ENCODE measurements around the gene CAMSAP1.

Gene CAMSAP1

DNA sequence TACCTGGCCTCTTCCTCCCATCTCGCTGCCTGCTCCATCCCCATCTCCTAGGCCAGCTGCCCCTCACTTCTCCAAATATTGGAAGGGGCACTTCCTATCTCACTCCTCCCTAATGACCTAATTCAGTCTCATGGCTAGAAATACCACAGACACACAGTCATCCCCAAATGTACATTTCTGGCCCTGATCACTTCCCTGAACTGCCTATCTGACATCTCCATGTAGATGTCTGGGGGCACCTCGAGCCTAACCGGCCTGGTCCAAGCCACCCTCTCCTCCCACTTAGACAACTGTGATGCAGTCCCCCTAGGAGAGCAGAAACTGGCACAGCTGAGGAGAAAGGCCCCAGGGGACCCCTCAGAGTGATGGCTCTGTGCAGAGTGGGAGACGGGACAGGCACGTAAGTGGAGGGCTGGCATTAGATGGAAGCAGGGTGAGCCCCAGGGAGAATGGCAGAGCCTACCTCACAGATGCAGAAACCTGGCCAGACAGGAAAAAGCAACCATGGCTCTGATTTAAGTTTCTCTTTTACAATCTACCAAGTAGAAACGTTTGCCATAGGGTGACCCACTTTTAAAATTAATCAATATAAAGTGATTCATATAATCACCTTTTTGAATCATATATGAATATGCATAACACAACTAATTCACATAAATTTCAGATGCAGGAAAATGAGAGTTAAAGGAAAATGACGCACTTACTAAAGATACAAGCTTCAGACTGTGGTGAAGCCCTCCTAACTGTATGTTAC lies 22.1 kb downstream of the CAMSAP1 start:
- DNase-seq (ENCODE audit: low spot score): no peak
- TF ChIP-seq, protein P1, sequence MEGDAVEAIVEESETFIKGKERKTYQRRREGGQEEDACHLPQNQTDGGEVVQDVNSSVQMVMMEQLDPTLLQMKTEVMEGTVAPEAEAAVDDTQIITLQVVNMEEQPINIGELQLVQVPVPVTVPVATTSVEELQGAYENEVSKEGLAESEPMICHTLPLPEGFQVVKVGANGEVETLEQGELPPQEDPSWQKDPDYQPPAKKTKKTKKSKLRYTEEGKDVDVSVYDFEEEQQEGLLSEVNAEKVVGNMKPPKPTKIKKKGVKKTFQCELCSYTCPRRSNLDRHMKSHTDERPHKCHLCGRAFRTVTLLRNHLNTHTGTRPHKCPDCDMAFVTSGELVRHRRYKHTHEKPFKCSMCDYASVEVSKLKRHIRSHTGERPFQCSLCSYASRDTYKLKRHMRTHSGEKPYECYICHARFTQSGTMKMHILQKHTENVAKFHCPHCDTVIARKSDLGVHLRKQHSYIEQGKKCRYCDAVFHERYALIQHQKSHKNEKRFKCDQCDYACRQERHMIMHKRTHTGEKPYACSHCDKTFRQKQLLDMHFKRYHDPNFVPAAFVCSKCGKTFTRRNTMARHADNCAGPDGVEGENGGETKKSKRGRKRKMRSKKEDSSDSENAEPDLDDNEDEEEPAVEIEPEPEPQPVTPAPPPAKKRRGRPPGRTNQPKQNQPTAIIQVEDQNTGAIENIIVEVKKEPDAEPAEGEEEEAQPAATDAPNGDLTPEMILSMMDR (IDR thresholded peaks at IDR 0.05; ENCODE audit: extremely low read depth, insufficient read depth, missing control alignments): no peak
- in situ Hi-C loops (cut with MboI; ENCODE audit: low pct_unique_long_range_greater_than_20kb, low sequenced_read_pairs, unreplicated experiment): no loop called here

DNA sequence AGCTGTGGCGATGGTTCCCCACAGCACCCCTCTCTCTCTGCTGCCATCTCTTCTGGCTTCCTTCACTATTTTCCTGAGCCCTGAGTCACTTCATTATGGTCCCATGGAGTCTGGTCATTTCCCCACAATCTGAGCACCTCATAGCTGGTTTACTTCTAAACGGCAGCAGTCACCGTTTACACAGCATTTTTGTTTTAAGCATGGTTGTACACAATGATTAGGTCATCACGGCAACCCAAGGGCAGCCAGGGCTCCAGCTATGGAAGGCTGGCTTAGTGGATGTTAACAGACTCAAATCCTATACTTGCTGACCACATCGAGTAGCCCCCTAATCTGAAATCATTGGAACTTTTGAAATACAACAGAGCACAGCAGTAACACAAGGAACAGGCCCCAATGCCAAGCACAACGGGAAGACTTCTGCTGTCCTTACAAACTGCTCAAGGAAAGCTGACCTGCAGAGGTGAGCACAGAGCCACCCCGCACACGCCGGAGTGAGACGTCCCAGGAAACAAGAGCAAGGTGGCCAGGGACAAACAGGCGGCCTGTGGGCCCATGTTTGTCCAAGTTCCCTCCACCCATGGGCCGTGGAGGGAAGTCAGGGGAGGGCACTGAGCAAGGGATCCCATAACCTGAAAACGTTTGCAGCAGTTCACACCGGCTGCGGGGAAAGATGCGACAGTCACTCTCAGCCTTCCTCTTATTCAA lies 22.9 kb downstream of the CAMSAP1 start:
- TF ChIP-seq, protein P1 (IDR thresholded peaks at IDR 0.05; ENCODE audit: extremely low read depth, insufficient read depth, missing control alignments): no peak
- DNase-seq (ENCODE audit: low spot score): no peak
- in situ Hi-C loops (cut with MboI; ENCODE audit: low pct_unique_long_range_greater_than_20kb, low sequenced_read_pairs, unreplicated experiment): no loop called here

DNA sequence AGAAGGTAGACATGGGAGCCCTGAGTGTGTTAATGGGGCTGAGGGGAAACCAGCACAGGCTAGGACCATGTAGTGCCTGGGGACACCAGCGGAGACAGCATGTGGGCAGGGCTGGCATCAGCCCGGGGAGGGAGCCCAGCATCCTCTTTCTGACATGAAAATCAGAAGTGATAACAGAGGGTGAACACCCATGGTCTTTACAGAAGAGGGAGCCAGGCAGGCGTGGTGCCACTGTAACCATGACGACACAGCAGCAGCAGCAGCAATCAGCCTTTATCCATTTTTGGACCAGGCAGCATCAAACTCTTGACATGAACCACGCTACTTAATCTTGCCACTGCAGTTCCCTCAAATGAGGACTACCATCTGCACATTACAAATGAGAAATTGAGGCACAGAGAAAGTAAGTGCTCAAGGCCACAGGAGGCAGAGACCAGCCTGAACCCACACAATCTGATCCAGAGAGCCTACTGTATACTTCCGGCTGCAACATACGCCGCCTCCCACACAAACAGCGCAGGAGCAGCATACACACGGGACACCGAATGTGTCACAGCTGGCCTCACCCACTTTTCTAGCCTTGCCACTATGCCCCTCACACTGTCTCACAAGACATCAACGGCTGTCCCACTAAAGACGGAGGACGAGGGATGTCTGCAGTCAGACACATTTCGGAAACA lies 23.8 kb downstream of the CAMSAP1 start:
- in situ Hi-C loops (cut with MboI; ENCODE audit: low pct_unique_long_range_greater_than_20kb, low sequenced_read_pairs, unreplicated experiment): no loop called here
- DNase-seq (ENCODE audit: low spot score): no peak
- TF ChIP-seq, protein P1 (IDR thresholded peaks at IDR 0.05; ENCODE audit: extremely low read depth, insufficient read depth, missing control alignments): no peak

DNA sequence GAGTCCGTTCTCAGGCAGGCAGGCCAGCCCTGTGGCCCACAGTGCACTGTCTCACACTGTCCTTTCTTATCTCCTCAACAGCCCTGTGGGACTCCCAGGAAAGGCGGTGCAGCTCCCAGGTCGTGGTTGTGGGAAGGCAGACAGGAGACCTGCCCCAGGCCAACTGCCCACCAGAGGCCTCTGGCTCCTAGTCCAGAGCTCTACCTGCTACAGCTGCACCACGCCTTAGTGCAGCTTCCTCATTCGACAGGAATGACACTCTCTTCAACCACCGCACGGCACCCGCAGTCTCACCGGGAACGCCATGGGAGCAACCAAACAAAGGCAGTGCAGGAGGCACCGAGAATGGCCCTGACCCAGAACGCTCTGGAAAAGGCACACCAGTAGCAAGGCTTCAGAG lies 25.3 kb downstream of the CAMSAP1 start:
- TF ChIP-seq, protein P1 (IDR thresholded peaks at IDR 0.05; ENCODE audit: extremely low read depth, insufficient read depth, missing control alignments): no peak
- in situ Hi-C loops (cut with MboI; ENCODE audit: low pct_unique_long_range_greater_than_20kb, low sequenced_read_pairs, unreplicated experiment): no loop called here
- DNase-seq (ENCODE audit: low spot score): no peak

DNA sequence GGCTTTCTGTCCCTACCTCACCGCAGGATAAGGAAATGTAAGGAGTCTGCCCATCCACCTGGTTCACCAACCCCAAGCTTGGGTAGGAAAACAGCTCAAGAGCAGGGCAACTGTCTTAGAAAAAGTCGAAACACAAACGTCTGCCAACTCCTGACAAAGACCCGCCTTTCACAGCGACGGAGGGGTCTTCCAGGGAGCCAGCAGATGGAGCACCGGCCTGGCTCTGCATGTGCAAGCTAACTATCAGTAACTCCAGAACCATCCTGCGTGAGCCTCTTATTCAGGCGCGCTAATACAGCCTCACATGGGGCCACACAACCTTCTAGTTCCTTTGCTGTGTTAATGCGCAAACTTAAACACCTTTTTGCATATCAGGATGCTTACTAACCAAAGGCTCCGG lies 26.9 kb downstream of the CAMSAP1 start:
- in situ Hi-C loops (cut with MboI; ENCODE audit: low pct_unique_long_range_greater_than_20kb, low sequenced_read_pairs, unreplicated experiment): no loop called here
- no peak for DNase-seq (ENCODE audit: low spot score)
- TF ChIP-seq, protein P1 (IDR thresholded peaks at IDR 0.05; ENCODE audit: extremely low read depth, insufficient read depth, missing control alignments): no peak

DNA sequence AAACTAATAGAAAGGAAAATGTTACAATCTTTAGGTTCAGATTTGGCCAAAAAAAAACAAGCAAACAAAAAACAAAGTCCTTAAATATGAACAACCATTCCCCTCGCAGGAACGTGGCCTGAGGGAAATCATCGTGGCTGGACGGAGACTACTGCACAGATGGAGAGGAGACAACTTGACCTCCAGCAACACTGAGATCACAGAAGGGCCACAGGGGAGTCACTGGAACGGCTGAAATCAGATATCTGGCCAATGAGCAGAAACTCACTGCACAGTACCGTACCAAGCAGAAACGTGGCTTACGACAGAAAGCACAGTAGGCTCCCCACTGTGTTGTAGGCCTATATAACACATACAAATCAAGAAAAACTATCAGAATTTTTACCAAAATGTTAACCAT lies 27.7 kb downstream of the CAMSAP1 start:
- TF ChIP-seq, protein P1 (IDR thresholded peaks at IDR 0.05; ENCODE audit: extremely low read depth, insufficient read depth, missing control alignments): no peak
- DNase-seq (ENCODE audit: low spot score): no peak
- in situ Hi-C loops (cut with MboI; ENCODE audit: low pct_unique_long_range_greater_than_20kb, low sequenced_read_pairs, unreplicated experiment): no loop called here

Data from GM13977 (cell line).